GM15510 (cell line): ENCODE data around the gene ARHGDIG.

Source experiments
- POLR2A ChIP-seq: IDR thresholded peaks from 3 replicates; pipeline ENCODE4 v1.6.1; 2011; ENCODE audit warnings: borderline replicate concordance; ENCODE audit not compliant: insufficient read length; ENCODE audit errors: extremely low read depth

The ARHGDIG gene

DNA sequence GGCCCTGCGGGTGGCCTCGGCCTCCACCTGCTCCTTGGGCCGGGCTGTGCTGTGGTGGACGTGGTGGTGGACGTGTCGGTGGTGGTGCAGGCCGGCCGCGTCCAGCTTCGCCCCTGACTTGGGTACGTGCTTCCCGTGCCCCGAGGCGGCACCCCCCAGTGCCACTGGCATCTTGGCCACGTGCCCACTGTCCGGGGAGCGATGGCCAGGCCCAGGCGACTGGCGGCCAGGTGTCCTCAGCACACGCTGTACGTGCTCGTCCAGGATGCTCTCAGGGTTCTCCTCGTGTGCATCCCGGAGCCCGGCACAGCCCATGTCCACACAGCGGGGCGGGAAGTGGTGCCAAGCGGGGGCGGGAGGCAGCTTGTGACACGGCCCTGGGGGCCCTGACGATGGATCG lies 17.4 kb downstream of the ARHGDIG start:
- no peak for TF ChIP-seq POLR2A

DNA sequence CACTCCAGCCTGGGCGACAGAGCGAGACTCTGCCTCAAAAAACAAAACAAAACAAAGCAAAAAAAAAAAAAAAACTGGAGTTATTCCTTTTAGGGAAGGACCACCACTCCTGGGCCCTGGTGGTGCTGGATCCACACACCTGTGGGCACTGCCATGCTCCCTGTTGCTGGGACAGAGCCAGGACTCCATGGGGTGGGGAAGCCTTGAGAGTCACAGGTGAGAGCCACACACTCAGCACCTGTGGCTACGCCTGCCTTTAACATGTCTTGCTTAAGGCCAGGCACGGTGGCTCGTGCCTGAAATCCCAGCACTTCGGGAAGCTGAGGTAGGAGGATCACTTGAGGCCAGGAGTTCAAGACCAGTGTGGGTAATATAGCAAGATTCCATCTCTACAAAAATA lies 20.8 kb downstream of the ARHGDIG start:
- no peak for TF ChIP-seq POLR2A

DNA sequence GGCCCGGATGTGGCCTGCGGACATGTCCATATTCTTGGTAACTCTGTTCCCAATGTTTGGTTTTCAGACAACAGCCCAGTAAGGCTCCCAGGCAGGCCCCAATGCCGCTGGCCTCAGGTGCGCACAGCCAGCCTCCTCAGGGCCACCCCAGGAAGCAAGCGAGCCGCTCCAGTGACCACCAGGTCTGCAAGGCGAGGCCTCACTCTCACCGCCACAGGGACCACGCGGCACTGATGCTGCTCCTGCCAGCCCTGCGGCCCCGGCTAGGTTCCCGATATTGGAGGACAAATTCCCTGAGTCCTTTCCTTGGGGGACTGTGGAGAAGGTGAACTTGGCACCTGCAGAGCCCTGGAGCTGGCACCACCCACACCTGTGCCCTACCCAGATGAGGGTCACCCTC lies 21.6 kb downstream of the ARHGDIG start:
- no peak for TF ChIP-seq POLR2A

DNA sequence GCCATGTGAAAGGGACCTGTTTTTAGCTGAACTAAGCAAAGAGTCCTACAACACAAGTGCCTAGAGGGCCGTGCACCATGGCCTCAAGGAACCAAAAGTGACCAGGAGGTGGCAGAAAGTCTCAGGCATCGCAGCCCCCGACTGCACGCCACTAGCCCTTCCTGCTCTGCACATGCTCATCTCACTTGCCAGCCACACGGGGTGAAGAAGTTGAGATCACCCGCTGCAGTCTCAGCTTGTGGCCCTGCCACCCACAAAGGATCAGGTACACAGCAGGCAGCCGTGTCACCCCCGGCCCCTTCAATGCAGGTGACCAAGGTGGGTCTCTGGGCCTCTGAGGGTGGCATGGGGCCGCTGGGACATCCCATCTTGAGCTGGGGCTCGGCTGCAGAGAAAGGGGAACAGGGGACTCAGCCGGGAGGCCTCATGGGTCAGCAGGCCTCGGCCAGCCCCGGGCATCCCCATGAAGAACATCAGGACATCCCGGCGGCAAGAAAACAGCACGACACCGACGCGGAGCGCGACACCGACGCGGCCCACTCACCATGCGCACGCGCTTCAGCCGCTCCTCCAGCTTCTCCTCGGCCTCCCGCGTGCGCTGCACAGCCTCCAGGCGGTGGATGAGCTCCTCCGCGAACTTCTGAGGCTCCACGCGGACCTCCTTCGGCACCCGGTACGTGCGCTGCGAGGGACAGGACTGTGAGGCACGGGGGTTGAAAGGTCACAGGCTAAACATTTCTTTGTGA lies 23.5 kb downstream of the ARHGDIG start:
- TF ChIP-seq POLR2A = no peak

DNA sequence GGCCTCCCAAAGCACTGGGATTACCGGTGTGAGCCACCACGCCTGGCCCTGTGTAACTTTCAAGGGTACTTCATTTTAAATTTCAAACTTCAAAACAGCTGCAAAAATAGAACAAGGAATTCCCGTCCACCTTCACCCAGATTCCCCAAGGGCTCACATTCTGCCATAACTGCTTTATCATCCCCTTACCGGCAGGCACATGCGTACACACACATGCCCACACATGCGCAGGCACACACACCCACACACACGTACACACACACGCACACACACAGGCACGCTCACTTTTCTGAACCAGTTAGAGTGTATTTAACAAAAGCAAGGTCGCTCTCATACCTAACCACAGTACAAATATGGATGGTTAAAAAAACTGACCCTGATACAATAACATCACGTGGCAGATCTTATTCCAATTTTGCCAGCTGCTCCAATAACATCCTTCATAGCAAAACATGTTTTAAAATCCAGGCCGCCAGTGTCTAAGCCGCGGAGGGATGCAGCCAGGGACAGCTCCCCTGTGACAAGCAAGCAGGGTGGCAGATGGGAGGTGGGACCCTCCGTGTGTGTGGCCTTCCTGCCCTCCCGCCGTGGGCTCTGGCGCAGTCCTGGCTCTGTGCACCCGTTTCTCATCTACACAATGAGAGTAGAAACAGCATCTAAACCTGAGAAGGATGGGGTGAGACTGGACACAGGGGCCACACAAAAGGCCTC lies 25.7 kb downstream of the ARHGDIG start:
- no peak for TF ChIP-seq POLR2A

DNA sequence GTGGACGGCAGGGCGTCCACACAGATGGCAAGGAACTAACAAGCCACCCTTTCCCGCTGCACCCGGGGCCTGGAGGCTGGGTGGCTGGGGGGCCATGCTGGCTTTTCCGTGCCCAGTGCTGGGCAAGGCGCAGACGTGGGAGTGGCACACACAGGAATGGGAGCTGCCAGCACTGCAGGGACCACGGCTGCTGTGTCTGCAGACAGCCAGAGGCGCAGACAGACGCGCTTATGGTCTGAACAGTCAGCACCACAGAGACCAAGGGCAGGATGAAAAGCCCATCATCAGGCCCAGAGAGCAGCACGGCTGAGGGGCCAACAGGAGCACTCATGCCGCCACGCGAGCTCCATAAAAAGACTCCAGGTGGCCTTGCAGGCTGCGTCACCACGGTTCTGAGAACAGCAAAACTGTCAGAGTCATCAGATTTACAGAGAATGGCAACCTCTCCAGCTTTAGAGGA lies 26.6 kb downstream of the ARHGDIG start:
- TF ChIP-seq POLR2A = no peak

DNA sequence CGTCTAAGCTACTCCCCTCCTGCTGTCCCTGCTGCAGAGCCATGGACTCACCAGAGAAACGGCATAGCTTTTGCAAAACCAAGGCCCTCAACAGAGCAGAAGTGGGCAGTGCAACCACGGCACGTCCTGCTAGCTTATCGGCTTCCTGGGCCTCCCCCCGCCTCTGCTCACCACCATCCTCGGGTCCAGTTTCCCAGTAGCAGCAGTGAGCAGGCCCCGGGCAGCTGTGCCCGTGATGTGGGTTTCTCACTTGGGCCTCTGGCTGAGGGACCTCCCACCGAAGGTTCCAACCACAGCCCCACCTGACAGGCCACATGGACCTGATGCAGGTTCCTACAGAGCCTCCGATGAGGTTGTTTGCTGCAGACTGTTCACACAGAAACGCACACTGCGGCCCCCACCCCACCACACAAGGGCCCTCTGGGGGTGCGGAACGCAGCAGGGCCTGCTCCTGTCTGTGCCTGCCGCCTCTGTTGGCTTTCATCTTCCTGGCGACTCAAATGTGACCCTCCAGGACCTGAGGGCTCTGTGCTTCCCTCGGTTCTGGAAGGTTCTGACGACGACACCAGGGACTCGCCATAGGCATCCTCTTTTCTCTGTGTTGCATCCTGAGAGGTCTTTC lies 27.4 kb downstream of the ARHGDIG start:
- no peak for TF ChIP-seq POLR2A

DNA sequence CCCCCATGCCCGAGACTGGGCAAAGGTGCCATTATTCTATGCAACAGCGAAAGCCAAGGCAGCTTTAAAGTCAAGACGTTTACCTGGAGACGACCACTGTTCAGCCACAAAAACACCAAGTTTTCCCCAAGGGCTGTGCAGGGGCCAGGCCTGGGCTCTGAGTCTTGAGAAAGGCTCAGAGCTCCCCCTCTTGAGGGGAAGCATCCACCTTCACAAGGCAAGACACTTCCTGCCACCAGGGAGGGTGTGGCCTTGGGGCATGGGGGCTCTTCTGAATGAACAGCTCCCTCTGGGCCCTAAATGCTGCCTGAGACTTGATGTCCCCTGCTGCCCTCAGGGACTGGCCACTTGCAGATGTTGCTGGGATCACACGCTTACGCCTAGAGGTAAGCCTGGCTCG lies 29.1 kb downstream of the ARHGDIG start:
- no peak for TF ChIP-seq POLR2A

DNA sequence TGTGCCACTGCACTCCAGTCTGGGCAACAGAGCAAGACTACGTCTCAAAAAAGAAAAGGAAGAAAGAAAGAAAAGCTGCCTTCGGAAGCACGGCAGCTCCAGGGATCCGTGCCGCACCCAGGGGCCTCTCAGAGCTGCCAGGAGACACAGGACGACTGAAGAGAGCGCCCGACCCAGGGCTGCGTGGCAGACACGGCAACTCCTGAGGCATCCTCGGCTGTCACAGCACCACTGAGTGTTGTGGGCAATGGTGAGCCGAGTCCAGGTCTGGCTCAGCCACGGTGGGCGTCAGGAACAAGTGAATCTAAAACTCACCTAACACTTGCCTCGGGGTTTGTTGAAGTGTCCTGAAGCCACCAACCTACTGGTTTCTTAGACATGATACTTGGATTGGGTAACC lies 31.3 kb downstream of the ARHGDIG start:
- no peak for TF ChIP-seq POLR2A

DNA sequence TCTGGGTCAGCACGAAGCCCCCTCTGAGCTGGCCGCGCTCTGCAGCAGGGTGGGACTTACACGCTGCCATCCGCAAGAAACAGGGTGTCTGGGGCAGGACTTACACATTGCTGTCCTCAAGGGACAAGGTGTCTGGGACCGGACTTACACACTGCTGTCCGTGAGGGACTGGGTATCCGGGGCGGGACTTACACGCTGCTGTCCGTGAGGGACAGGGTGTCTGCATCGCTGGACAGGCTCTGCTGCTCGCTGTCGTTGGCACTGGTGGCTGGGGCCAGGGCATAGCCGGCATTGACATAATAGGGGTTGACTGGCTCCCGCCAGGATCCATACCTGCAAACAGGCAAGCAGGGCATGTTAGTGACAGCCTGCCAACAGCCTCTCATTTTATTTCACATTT lies 34.0 kb downstream of the ARHGDIG start:
- TF ChIP-seq POLR2A = no peak

DNA sequence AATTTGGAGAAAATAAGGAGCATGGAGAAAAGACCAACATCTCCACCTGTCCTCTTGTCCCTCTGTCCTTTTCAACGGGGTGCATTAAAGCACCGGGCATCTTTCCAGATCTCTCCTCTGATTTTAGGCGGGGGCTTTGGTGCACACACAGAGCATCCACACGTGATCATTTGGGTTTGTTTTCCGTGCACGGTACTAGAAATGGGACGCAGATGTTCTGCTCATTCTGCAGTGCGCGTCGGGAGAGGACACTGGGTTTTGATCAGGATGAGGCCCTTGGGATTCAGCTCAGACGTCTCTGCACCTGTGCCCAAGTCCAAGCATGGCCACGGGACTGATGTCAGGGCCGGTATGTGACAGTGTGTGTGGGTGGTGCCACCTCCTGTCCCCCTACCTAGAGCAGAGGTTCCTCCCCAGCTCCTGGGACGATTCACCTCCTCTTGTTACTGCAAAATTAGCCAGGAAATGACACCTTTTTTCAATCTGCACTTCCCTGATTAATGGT lies 34.5 kb downstream of the ARHGDIG start:
- no peak for TF ChIP-seq POLR2A

DNA sequence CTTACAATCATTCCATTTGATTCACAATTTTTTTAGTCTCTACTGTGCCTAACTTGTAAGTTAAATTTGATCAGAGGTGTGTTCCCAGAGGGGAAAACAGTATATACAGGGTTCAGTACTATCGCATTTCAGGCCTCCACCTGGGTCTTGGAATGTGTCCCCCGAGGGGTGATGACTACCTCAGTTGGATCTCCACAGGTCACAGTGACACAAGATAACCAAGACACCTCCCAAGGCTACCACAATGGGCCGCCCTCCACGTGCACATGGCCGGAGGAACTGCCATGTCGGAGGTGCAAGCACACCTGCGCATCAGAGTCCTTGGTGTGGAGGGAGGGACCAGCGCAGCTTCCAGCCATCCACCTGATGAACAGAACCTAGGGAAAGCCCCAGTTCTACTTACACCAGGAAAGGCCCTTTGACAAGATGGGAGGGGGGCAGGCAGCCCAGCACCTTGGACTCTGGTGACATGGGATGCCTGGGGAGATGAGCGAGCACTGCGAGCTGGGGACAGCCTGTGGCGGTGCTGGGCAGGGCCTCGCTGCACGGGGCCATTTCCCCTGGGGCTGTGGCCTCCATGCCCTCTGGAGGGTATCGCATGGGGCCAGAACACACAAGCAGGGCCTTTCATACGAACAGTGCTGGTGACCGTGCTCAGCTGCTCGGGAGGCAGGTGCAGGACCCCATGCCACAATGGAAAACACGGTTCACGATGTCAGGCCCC lies 36.5 kb downstream of the ARHGDIG start:
- TF ChIP-seq POLR2A = no peak

DNA sequence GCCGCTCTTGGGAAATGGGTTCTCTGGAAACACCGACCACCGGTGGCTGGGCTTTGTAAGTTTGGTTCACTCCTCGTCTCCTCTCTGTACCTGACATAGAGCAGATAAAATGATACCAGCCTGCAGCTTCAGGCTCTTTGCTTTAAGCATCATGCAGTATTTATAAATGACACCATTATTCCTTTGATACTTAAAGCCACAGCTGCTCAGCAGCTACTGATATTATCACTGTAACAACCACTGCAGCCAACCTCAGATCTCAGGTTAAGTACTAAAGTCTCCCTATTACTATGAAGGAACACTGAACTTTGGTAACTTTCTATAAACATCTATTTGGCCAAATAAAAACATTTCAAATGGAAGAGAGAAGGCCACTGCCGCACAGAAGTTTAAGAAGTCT lies 37.2 kb downstream of the ARHGDIG start:
- no peak for TF ChIP-seq POLR2A

DNA sequence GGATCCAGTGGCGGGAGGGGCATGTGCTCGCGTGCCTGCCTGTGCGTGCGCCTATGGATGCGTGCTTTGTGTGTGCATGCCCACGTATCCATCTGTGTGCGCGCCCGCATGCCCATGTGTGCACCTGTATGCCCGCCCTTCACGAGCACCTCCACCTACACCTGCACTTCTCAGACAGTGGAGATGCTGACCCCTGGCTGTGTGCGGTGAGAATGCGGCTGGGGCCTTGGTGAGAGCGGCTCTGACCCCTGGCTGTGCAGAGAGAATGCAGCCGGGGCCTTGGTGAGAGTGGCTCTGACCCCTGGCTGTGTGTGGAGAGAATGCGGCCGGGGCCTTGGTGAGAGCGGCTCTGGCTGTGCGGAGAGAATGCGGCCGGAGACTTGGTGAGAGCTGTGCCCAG lies 38.2 kb downstream of the ARHGDIG start:
- no peak for TF ChIP-seq POLR2A

DNA sequence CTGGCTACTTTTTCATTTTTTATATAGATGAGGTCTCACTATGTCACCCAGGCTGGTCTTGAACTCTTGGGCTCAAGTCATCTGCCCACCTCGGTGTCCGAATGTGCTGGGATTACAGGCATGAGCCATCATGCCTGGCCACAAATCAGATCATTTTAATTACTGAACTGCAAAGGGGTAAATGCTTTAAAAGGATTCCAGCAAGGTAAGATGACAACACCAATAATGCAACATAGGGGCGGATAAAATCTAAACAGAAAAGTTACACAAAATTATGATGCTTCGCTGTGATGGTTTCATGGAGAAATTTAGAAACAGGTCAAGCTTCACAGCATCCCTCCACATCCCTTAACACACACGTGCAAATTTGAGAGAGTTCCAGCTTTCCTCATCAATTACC lies 39.8 kb downstream of the ARHGDIG start:
- no peak for TF ChIP-seq POLR2A
